Stimulated activated naive CD8-positive, alpha-beta T cell treated with anti-CD3 and anti-CD28 coated beads, Interleukin-15, Interleukin-2, amounts not matched to agents 100 U/mL and 50 U/mL, for 24 hours (primary cell): ENCODE data around the gene TMEM184A.

Experiments
- ATAC-seq: fragments of 150-1000 bp; cut with Tn5 transposase; one replicate; pipeline ENCODE4 v1.10.0; 2021
- DNase-seq: peaks from one replicate; pipeline ENCODE4 v3.0.0; 2021

Gene TMEM184A

GRCh38 chr7:1555813-1556543 lies at the start of gene TMEM184A:
Gene TMEM184A (minus strand): TSS chr7:1556205. CDS start chr7:1555484, 721 bp downstream.
- peak; percentile 34 for ATAC-seq
- peak; percentile 57 for DNase-seq

GRCh38 chr7:1604383-1604782 lies 48.4 kb upstream of the TMEM184A start:
- ATAC-seq (no peak), DNase-seq (no peak)

- no peak for ATAC-seq
Observed at GRCh38 chr7:1603346-1604225, 47.6 kb upstream of the TMEM184A start.

GRCh38 chr7:1602386-1602785 lies 46.4 kb upstream of the TMEM184A start:
- ATAC-seq (no peak), DNase-seq (no peak)

More at GRCh38 chr7:1603346-1604225, 47.6 kb upstream of the TMEM184A start:
- no peak for DNase-seq

- ATAC-seq = no peak
- no peak for DNase-seq
Observed at GRCh38 chr7:1601956-1602355, 46.0 kb upstream of the TMEM184A start.

- DNase-seq (no peak), ATAC-seq (no peak)
Observed at GRCh38 chr7:1599640-1600395, 43.8 kb upstream of the TMEM184A start.

GRCh38 chr7:1598961-1599639 lies 43.1 kb upstream of the TMEM184A start:
- ATAC-seq (no peak), DNase-seq (no peak)

GRCh38 chr7:1598286-1598685 lies 42.3 kb upstream of the TMEM184A start:
- DNase-seq (no peak), ATAC-seq (no peak)

GRCh38 chr7:1597791-1598190 lies 41.8 kb upstream of the TMEM184A start:
- no peak for DNase-seq

GRCh38 chr7:1597066-1597760 lies 41.2 kb upstream of the TMEM184A start:
- no peak for DNase-seq
- no peak for ATAC-seq

More at GRCh38 chr7:1597791-1598190, 41.8 kb upstream of the TMEM184A start:
- no peak for ATAC-seq

GRCh38 chr7:1596181-1597043 lies 40.4 kb upstream of the TMEM184A start:
- DNase-seq (no peak), ATAC-seq (no peak)

- no peak for ATAC-seq
- no peak for DNase-seq
Observed at GRCh38 chr7:1595636-1596035, 39.6 kb upstream of the TMEM184A start.

- DNase-seq = no peak
Observed at GRCh38 chr7:1595027-1595426, 39.0 kb upstream of the TMEM184A start.

GRCh38 chr7:1593904-1594421 lies 38.0 kb upstream of the TMEM184A start:
- DNase-seq (no peak), ATAC-seq (no peak)

More at GRCh38 chr7:1595027-1595426, 39.0 kb upstream of the TMEM184A start:
- ATAC-seq = no peak

GRCh38 chr7:1593091-1593866 lies 37.3 kb upstream of the TMEM184A start:
- no peak for ATAC-seq
- peak; percentile 16 for DNase-seq

GRCh38 chr7:1592299-1592871 lies 36.4 kb upstream of the TMEM184A start:
- ATAC-seq (peak; percentile 21), DNase-seq (peak; percentile 34)

- ATAC-seq = peak; percentile 60
- peak; percentile 37 for DNase-seq
Observed at GRCh38 chr7:1591876-1592275, 35.9 kb upstream of the TMEM184A start.

- DNase-seq (no peak), ATAC-seq (no peak)
Observed at GRCh38 chr7:1591396-1591795, 35.4 kb upstream of the TMEM184A start.

GRCh38 chr7:1590887-1591286 lies 34.9 kb upstream of the TMEM184A start:
- no peak for DNase-seq
- ATAC-seq = no peak
